Measurements from ENCODE around the gene LTB4R.
A peak's percentile ranks its signal among the peaks of the same experiment; 100 is the strongest.

Gene LTB4R

DNA sequence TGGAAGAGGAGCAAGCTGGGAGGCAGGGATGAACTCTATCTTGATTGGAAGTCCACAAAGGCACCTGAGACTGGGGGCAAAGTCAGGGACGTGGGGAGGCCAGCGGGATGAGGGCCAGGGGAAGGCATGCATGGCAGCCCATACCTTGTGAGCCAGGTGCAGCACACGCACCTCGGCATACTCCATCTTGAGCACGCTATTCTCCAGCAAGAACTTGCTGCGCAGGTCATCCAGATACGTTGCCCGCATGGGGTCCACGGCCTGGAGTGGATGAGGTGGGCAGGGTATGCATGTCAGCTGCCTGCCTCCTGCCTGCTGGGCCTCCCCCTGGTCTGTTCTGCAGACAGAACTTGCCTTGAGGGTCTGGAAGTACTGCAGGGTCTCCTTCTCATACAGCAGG, 43.8 kb upstream of the LTB4R start:
- DNase-seq (ENCODE audit: low spot score): no peak
- TF ChIP-seq CTCF (IDR thresholded peaks at IDR 0.05; ENCODE audit: extremely low read depth, missing control alignments): no peak

DNA sequence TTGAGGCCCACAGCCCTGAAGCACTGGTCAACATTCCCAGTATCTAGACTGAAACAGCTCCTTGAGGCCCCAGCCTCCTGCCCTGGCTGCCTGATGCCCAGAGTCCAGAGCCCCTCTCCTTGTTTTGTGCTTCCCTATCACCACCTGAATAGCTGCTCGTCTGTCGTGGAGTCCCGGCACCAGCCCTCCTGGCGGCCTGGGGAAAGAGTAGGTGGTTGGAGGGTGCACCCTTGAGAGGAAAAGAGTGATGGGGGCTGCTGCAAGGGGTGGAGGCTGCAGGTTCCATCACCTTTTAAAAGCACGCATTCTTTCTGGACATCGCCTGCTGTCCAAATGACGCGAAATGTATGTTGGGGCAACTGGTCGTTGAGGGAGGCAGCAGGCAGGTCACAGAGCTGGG, 43.1 kb upstream of the LTB4R start:
- TF ChIP-seq CTCF (IDR thresholded peaks at IDR 0.05; ENCODE audit: extremely low read depth, missing control alignments): no peak
- no peak for DNase-seq (ENCODE audit: low spot score)

GRCh38 chr14:24269368-24269767, 41.9 kb upstream of the LTB4R start:
- no peak for DNase-seq (ENCODE audit: low spot score)
- no peak for TF ChIP-seq CTCF (IDR thresholded peaks at IDR 0.05; ENCODE audit: extremely low read depth, missing control alignments)

DNA sequence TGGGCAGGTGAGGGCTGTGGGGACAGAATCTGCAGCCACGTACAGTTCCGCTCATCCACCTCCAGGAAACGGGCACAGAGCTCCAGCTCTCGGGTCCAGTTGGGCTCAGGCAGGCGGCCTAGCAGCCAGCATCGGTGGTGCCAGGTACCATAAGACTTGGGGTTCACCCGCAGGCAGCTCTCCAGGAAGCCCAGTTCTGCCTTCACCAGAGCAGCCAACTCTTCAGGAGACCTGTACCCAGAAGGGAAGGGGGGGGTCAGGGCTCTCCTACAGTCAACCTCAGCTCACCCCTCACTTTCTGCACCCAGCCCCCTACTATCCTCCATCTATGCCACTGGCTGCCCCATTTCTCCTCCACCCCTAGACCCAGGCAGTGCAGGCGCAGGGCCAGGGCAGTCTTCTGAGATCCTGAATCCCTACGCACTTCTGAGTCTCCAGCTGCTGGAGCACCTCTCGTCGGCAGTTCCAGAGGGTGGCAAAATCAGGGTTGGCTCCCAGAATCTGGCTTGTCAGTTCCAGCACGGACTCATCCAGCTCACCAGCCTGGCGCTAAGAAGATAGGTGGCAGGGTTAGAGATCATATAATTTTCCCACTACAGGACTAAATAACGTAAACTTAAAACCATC, 41.3 kb upstream of the LTB4R start:
- DNase-seq (ENCODE audit: low spot score): no peak
- TF ChIP-seq CTCF (IDR thresholded peaks at IDR 0.05; ENCODE audit: extremely low read depth, missing control alignments): no peak

GRCh38 chr14:24270537-24271133, 40.7 kb upstream of the LTB4R start:
- DNase-seq (ENCODE audit: low spot score): no peak
- TF ChIP-seq CTCF (IDR thresholded peaks at IDR 0.05; ENCODE audit: extremely low read depth, missing control alignments): no peak

GRCh38 chr14:24271134-24271833, 40.0 kb upstream of the LTB4R start, which contains the start of gene RABGGTA:
Gene RABGGTA, minus strand, starts transcription at chr14:24271597. Its CDS starts 482 bp downstream, at chr14:24271115.
- peak; percentile 96 for DNase-seq (ENCODE audit: low spot score)
- peak; percentile 86 for TF ChIP-seq CTCF (IDR thresholded peaks at IDR 0.05; ENCODE audit: extremely low read depth, missing control alignments)

DNA sequence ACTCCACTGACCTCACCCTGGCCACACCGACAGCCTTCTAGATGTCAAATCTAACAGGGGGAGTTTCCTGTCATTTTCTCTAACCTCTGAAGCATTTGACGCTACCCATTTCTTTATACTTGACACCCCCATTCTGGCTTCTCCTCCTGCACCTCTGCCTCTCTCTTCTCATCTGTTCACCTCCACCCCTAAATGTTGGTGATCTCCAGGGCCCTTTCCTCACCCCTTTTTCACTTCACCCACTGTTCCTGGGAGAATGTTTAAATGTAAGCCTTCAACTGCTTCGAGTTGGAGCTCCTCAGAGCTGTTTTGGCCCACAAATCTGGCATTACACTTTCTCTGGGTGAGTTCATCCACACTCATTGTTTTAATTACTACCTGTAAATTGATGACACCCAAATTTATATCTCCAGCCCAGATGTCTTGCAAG, 39.5 kb upstream of the LTB4R start:
- no peak for TF ChIP-seq CTCF (IDR thresholded peaks at IDR 0.05; ENCODE audit: extremely low read depth, missing control alignments)
- no peak for DNase-seq (ENCODE audit: low spot score)
